HepG2 (cell line): ENCODE results near the gene PRDX2. TPM values are rescaled to one million over a fixed set of nuclear protein-coding genes. Genes with fewer than 3 reads are reported as not detected.

Experiments used
- ARID3A ChIP-seq: IDR thresholded peaks from 2 replicates; pipeline ENCODE4 v1.6.1; 2012; ENCODE audit warnings: low read depth, low read length, improper control_type of control experiment
- BORCS8-MEF2B ChIP-seq: sonication (generic); formaldehyde crosslinking; IDR thresholded peaks from 2 replicates; pipeline ENCODE4 v1.8.0; 2022; ENCODE audit warnings: mild to moderate bottlenecking, missing genetic modification reagents
- HNRNPK ChIP-seq: fragments of 200-400 bp; formaldehyde crosslinking; IDR thresholded peaks from 2 replicates; pipeline ENCODE4 v1.6.1; 2018; ENCODE audit warnings: low read length, low read depth, moderate library complexity, mild to moderate bottlenecking; ENCODE audit not compliant: poor library complexity, severe bottlenecking
- JDP2 ChIP-seq: sonication (generic); formaldehyde crosslinking; IDR thresholded peaks from 2 replicates; pipeline ENCODE4 v1.8.1; 2022; ENCODE audit warnings: missing genetic modification reagents, borderline replicate concordance
- KLF16 ChIP-seq, 2 experiments: sonication (generic) in 1 of 2; formaldehyde crosslinking in 1 of 2; IDR thresholded peaks; 2 replicates each; pipeline versions ENCODE4 v1.6.1 to v1.8.0; 2016 to 2023; ENCODE audit warnings: missing genetic modification reagents in 2 of 2, missing compliant biosample characterization in 1 of 2
- POLR2A ChIP-seq, 2 experiments: IDR thresholded peaks; 2 replicates each; pipeline ENCODE4 v1.6.1; 2011; ENCODE audit warnings: low read depth in 2 of 2, low read length in 2 of 2, mild to moderate bottlenecking in 1 of 2, moderate library complexity in 1 of 2; ENCODE audit not compliant: insufficient read depth in 1 of 2
- RNF2 ChIP-seq: fragments of 450-650 bp; conservative IDR thresholded peaks from 2 replicates; pipeline ENCODE4 v1.6.1; 2016; ENCODE audit warnings: low read depth
- RORA ChIP-seq: sonication (generic); formaldehyde crosslinking; IDR thresholded peaks from 2 replicates; pipeline ENCODE4 v1.5.0; 2020; ENCODE audit warnings: mild to moderate bottlenecking, missing genetic modification reagents, moderate library complexity
- SCMH1 ChIP-seq: sonication (generic); formaldehyde crosslinking; IDR thresholded peaks from 2 replicates; pipeline ENCODE4 v1.9.0; 2021; ENCODE audit warnings: missing genetic modification reagents, mild to moderate bottlenecking, borderline replicate concordance
- SRSF1 ChIP-seq: fragments of 200-400 bp; formaldehyde crosslinking; optimal IDR thresholded peaks from 2 replicates; pipeline ENCODE3; 2017; ENCODE audit warnings: mild to moderate bottlenecking, low read depth, low read length, moderate library complexity
- SRSF4 ChIP-seq: fragments of 200-400 bp; formaldehyde crosslinking; IDR thresholded peaks from one replicate; pipeline ENCODE4 v1.6.1; 2018; ENCODE audit warnings: mild to moderate bottlenecking, low read depth, low read length, moderate library complexity; ENCODE audit not compliant: poor library complexity, severe bottlenecking
- SRY ChIP-seq: sonication (generic); formaldehyde crosslinking; IDR thresholded peaks from 2 replicates; pipeline ENCODE4 v1.8.0; 2022; ENCODE audit warnings: mild to moderate bottlenecking, missing genetic modification reagents
- WIZ ChIP-seq: sonication (generic); formaldehyde crosslinking; IDR thresholded peaks from 2 replicates; pipeline ENCODE4 v1.5.1; 2020; ENCODE audit warnings: mild to moderate bottlenecking, missing genetic modification reagents
- XBP1 ChIP-seq: sonication (generic); formaldehyde crosslinking; IDR thresholded peaks from 2 replicates; pipeline ENCODE4 v1.5.0; 2020; ENCODE audit warnings: missing genetic modification reagents
- ZBTB7B ChIP-seq: sonication (generic); formaldehyde crosslinking; IDR thresholded peaks from 2 replicates; pipeline ENCODE4 v1.4.0; 2020; ENCODE audit warnings: missing genetic modification reagents
- ZC3H4 ChIP-seq: sonication (generic); formaldehyde crosslinking; IDR thresholded peaks from 2 replicates; pipeline ENCODE4 v1.4.0; 2020; ENCODE audit warnings: missing genetic modification reagents, borderline replicate concordance
- ZKSCAN8 ChIP-seq: IDR thresholded peaks from 2 replicates; pipeline ENCODE4 v1.6.1; 2016; ENCODE audit warnings: borderline replicate concordance, missing genetic modification reagents, missing compliant biosample characterization
- ZMAT3 ChIP-seq: sonication (generic); formaldehyde crosslinking; conservative IDR thresholded peaks from 2 replicates; pipeline ENCODE4 v1.7.0; 2021; ENCODE audit warnings: missing genetic modification reagents
- ZNF260 ChIP-seq: sonication (generic); formaldehyde crosslinking; IDR thresholded peaks from 2 replicates; pipeline ENCODE4 v1.4.0; 2020; ENCODE audit warnings: missing genetic modification reagents, low read depth, mild to moderate bottlenecking, borderline replicate concordance
- ZNF510 ChIP-seq: sonication (generic); formaldehyde crosslinking; IDR thresholded peaks from 2 replicates; pipeline ENCODE4 v1.4.0; 2020; ENCODE audit warnings: low read depth, mild to moderate bottlenecking, missing genetic modification reagents
- ZNF564 ChIP-seq: sonication (generic); formaldehyde crosslinking; IDR thresholded peaks from 2 replicates; pipeline ENCODE4 v1.8.1; 2023; ENCODE audit warnings: mild to moderate bottlenecking, missing genetic modification reagents
- polyA plus RNA-seq, 8 experiments: library from polyadenylated mRNA; depleted of rRNA in 3 of 8; stranded (reverse) in 7 of 8; unstranded in 1 of 8; fragments of >200 nt; fragmentation: Illumina TruSeq in 4 of 8; extraction: Trizol in 4 of 8; gene quantifications; 2 replicates each; pipeline versions ENCODE4 v1.2.1 to v1.2.3, GENCODE V29; 2011 to 2016; ENCODE audit warnings: low read depth in 4 of 8, missing spikeins in 1 of 8, mixed read lengths in 1 of 8; ENCODE audit not compliant: insufficient read depth in 1 of 8
- total RNA-seq, 5 experiments: library from RNA; depleted of rRNA; stranded (reverse); fragments of >200 nt; fragmentation: Illumina TruSeq; extraction: Trizol; gene quantifications; 2 replicates each; pipeline ENCODE4 v1.2.3, GENCODE V29; 2016; ENCODE audit warnings: low read depth in 1 of 5
- TF ChIP-seq, protein P1 (sequence below): IDR thresholded peaks from 2 replicates; pipeline ENCODE4 v1.6.1; 2016; ENCODE audit warnings: missing biosample characterization, missing genetic modification reagents, low read depth
- TF ChIP-seq, protein P2 (sequence below): sonication (generic); formaldehyde crosslinking; IDR thresholded peaks from 2 replicates; pipeline ENCODE4 v1.5.1; 2020; ENCODE audit warnings: mild to moderate bottlenecking, missing genetic modification reagents, moderate library complexity

PRDX2 gene
- total and polyA plus RNA-seq, 2 of the 13 experiments (the other 11 are each of a cell fraction or from before 2014, with no cell fraction given), result 218 to 381 TPM

GRCh38 chr19:12801466-12802266 lies at the start of gene PRDX2, which contains the start of gene THSD8 (continued):
- TF ChIP-seq ZMAT3 (peak; percentile 82; the same call in 1 of the 2 replicates), ZBTB7B (CRISPR knock-in tag) (no peak), SRY (no peak; the same call in 1 of the 2 replicates), POLR2A (IDR thresholded peaks at IDR 0.05; ENCODE audit: insufficient read depth in 1 of 2, low read depth in 2 of 2, low read length in 2 of 2) (peak; percentile 98 to 100), RNF2 (no peak), SCMH1 (CRISPR knock-in tag) (no peak), ZKSCAN8 (CRISPR knock-in tag) (0 out of 2 replicates have a peak, but pooled peaks have one; percentile 23), HNRNPK (peak; percentile 28), KLF16 (CRISPR knock-in tag; IDR thresholded peaks at IDR 0.05) (peak; percentile 46 to 83; a peak in 1 of 4 replicates), SRSF4 (no peak), ARID3A (no peak), ZC3H4 (CRISPR knock-in tag) (no peak), XBP1 (CRISPR knock-in tag) (no peak), ZNF510 (CRISPR knock-in tag) (peak; percentile 94), BORCS8-MEF2B (CRISPR knock-in tag) (0 out of 2 replicates have a peak, but pooled peaks have one; percentile 55), ZNF564 (peak; percentile 89), SRSF1 (no peak), ZNF260 (CRISPR knock-in tag) (no peak), RORA (CRISPR knock-in tag) (no peak), JDP2 (CRISPR knock-in tag) (no peak; the same call in 1 of the 2 replicates), WIZ (CRISPR knock-in tag) (peak; percentile 74; the same call in 1 of the 2 replicates)
- TF ChIP-seq, protein P1, sequence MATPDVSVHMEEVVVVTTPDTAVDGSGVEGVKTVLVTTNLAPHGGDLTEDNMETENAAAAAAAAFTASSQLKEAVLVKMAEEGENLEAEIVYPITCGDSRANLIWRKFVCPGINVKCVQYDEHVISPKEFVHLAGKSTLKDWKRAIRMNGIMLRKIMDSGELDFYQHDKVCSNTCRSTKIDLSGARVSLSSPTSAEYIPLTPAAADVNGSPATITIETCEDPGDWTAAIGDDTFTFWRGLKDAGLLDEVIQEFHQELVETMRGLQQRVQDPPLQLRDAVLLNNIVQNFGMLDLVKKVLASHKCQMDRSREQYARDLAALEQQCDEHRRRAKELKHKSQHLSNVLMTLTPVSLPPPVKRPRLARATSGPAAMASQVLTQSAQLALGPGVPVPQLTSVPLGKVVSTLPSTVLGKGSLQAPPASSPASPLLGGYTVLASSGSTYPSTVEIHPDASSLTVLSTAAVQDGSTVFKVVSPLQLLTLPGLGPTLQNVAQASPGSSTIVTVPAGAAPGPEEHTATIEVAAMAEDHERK (CRISPR knock-in tag), result peak; percentile 56; the same call in 1 of the 2 replicates
- TF ChIP-seq, protein P2, sequence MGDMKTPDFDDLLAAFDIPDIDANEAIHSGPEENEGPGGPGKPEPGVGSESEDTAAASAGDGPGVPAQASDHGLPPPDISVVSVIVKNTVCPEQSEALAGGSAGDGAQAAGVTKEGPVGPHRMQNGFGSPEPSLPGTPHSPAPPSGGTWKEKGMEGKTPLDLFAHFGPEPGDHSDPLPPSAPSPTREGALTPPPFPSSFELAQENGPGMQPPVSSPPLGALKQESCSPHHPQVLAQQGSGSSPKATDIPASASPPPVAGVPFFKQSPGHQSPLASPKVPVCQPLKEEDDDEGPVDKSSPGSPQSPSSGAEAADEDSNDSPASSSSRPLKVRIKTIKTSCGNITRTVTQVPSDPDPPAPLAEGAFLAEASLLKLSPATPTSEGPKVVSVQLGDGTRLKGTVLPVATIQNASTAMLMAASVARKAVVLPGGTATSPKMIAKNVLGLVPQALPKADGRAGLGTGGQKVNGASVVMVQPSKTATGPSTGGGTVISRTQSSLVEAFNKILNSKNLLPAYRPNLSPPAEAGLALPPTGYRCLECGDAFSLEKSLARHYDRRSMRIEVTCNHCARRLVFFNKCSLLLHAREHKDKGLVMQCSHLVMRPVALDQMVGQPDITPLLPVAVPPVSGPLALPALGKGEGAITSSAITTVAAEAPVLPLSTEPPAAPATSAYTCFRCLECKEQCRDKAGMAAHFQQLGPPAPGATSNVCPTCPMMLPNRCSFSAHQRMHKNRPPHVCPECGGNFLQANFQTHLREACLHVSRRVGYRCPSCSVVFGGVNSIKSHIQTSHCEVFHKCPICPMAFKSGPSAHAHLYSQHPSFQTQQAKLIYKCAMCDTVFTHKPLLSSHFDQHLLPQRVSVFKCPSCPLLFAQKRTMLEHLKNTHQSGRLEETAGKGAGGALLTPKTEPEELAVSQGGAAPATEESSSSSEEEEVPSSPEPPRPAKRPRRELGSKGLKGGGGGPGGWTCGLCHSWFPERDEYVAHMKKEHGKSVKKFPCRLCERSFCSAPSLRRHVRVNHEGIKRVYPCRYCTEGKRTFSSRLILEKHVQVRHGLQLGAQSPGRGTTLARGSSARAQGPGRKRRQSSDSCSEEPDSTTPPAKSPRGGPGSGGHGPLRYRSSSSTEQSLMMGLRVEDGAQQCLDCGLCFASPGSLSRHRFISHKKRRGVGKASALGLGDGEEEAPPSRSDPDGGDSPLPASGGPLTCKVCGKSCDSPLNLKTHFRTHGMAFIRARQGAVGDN, result peak; percentile 93
